Activated CD8-positive, alpha-beta T cell treated with anti-CD3 and anti-CD28 coated beads for 36 hours (primary cell): ENCODE results near the gene NFKB1. TPM values are rescaled to one million over a fixed set of nuclear protein-coding genes. Genes with fewer than 3 reads are reported as not detected.

Experiments used
- ATAC-seq: fragments of 200-7000 bp; cut with Tn5 transposase; one replicate; pipeline ENCODE4 v1.10.0; 2021; ENCODE audit warnings: mild to moderate bottlenecking, moderate library complexity
- CTCF ChIA-PET: fragments of 350-600 bp; sonication (Branson Sonifier 250); formaldehyde crosslinking; loops from one replicate; lab custom pipeline; 2021; ENCODE audit warnings: antibody characterized with exemption; lab: Charles Lee
- POLR2A ChIA-PET: fragments of 350-600 bp; sonication (Branson Sonifier 250); formaldehyde crosslinking; loops from one replicate; lab custom pipeline; 2021; ENCODE audit warnings: antibody characterized with exemption; lab: Charles Lee
- DNase-seq: peaks from one replicate; pipeline ENCODE4 v3.0.0-alpha.2; 2020
- H3K27ac Mint-ChIP-seq: one replicate; pipeline ENCODE4 v1.8.0; 2021; ENCODE audit warnings: mild to moderate bottlenecking, mixed read lengths
- H3K27me3 Mint-ChIP-seq: one replicate; pipeline ENCODE4 v1.8.0; 2021; ENCODE audit warnings: mixed read lengths
- H3K36me3 Mint-ChIP-seq: one replicate; pipeline ENCODE4 v1.8.0; 2021; ENCODE audit warnings: low read depth, mixed read lengths
- H3K4me1 Mint-ChIP-seq: one replicate; pipeline ENCODE4 v1.8.0; 2021; ENCODE audit warnings: low read depth, mixed read lengths
- H3K4me3 Mint-ChIP-seq: one replicate; pipeline ENCODE4 v1.8.0; 2021; ENCODE audit warnings: mild to moderate bottlenecking, moderate library complexity, mixed read lengths
- H3K9me3 Mint-ChIP-seq: one replicate; pipeline ENCODE4 v1.8.0; 2021; ENCODE audit warnings: mixed read lengths
- CTCF ChIP-seq: fragments of 200-600 bp; IDR thresholded peaks from one replicate; pipeline ENCODE4 v1.8.0; 2022; ENCODE audit warnings: antibody characterized with exemption, mild to moderate bottlenecking
- intact Hi-C: fragments of 100-400 bp; cut with micrococcal nuclease; formaldehyde crosslinking; loops from one replicate; pipeline ENCODE4 v1.10.0; 2022
- total RNA-seq, 2 experiments: library from RNA; stranded (reverse); gene quantifications; one replicate each; pipeline ENCODE4 v1.2.3, GENCODE V29; 2021

The NFKB1 gene
- total RNA-seq, 2 experiments from 2014 or later: 224 to 230 TPM

GRCh38 chr4:102494603-102495002 is 6.6 kb upstream of the NFKB1 start:
- Mint-ChIP-seq H3K27me3 (no peaks in the 10 kb centered on the region), H3K4me1 (peaks cover 19% of the 10 kb centered on the region), H3K27ac (no peak overlapping the region), H3K4me3 (no peak overlapping the region), H3K36me3 (no peaks in the 10 kb centered on the region), H3K9me3 (peaks cover 6% of the 10 kb centered on the region)
- DNase-seq: no peak
- no peak for TF ChIP-seq CTCF
- ChIA-PET POLR2A (interaction anchor here (1.0 kb wide), 1 partner anchor 22 kb away, joined by 3 read pairs; no protein-coding TSS in a partner anchor), CTCF (no interaction called here)
- intact Hi-C loops: no loop called here
- ATAC-seq: peak; percentile 37

- CTCF ChIA-PET: no interaction called here
- H3K4me1 Mint-ChIP-seq: peaks cover 16% of the 10 kb centered on the region
- TF ChIP-seq CTCF: no peak
- H3K36me3 Mint-ChIP-seq: peaks cover 13% of the 10 kb centered on the region
- intact Hi-C loops: no loop called here
- ATAC-seq: no peak
- POLR2A ChIA-PET: interaction anchor here (1.0 kb wide), 1 partner anchor 32 kb away, joined by 3 read pairs; no protein-coding TSS in a partner anchor
- no peak for DNase-seq
- H3K9me3 Mint-ChIP-seq: peaks cover 6% of the 10 kb centered on the region
- H3K4me3 Mint-ChIP-seq: no peak overlapping the region
- H3K27me3 Mint-ChIP-seq: no peaks in the 10 kb centered on the region
- no peak overlapping the region for H3K27ac Mint-ChIP-seq
Observed at GRCh38 chr4:102497986-102498385, 3.2 kb upstream of the NFKB1 start.

GRCh38 chr4:102500352-102500695 is 835 bp upstream of the NFKB1 start:
- Mint-ChIP-seq H3K9me3 (peaks cover 6% of the 10 kb centered on the region), H3K36me3 (peaks cover 32% of the 10 kb centered on the region), H3K27me3 (no peaks in the 10 kb centered on the region), H3K27ac (peak overlapping the region; percentile 92), H3K4me3 (peak overlapping the region; percentile 72), H3K4me1 (peaks cover 9% of the 10 kb centered on the region)
- peak; percentile 58 for DNase-seq
- ATAC-seq: peak; percentile 51
- ChIA-PET CTCF (interaction anchor here (0.6 to 1.5 kb wide), 14 partner anchors 8 to 363 kb away, joined by 3 to 10 read pairs (median 4); partner anchors contain the start of gene SLC39A8), POLR2A (interaction anchor here (0.6 to 3.7 kb wide), 13 partner anchors 8 to 327 kb away, joined by 3 to 20 read pairs (median 5); partner anchors contain the start of gene UBE2D3)
- intact Hi-C loops: loop anchor here (5.0 kb wide), 4 partner anchors 37 to 327 kb away; partner anchors contain the start of gene UBE2D3
- no peak for TF ChIP-seq CTCF

- ATAC-seq (no peak), DNase-seq (no peak)
- H3K27me3 Mint-ChIP-seq: no peaks in the 10 kb centered on the region
- no peak for TF ChIP-seq CTCF
- peaks cover 16% of the 10 kb centered on the region for H3K4me1 Mint-ChIP-seq
- CTCF ChIA-PET: interaction anchor here (2.0 kb wide), 1 partner anchor 18 kb away, joined by 7 read pairs; no protein-coding TSS in a partner anchor
- H3K36me3 Mint-ChIP-seq: peaks cover 33% of the 10 kb centered on the region
- H3K9me3 Mint-ChIP-seq: peaks cover 6% of the 10 kb centered on the region
- peak overlapping the region; percentile 72 for H3K4me3 Mint-ChIP-seq
- intact Hi-C loops: loop anchor here (5.0 kb wide), 4 partner anchors 36 to 326 kb away; partner anchors contain the start of gene UBE2D3
- H3K27ac Mint-ChIP-seq: peak overlapping the region; percentile 93
- POLR2A ChIA-PET: interaction anchor here (0.9 to 3.7 kb wide), 11 partner anchors 10 to 326 kb away, joined by 3 to 20 read pairs (median 7); partner anchors contain the start of gene UBE2D3
Observed at GRCh38 chr4:102501447-102501696, 213 bp downstream of the NFKB1 start.

- intact Hi-C loops: loop anchor here (5.0 kb wide), 4 partner anchors 35 to 325 kb away; partner anchors contain the start of gene UBE2D3
- CTCF ChIA-PET: interaction anchor here (1.1 to 2.0 kb wide), 3 partner anchors 17 to 97 kb away, joined by 3 to 7 read pairs (median 3); no protein-coding TSS in a partner anchor
- Mint-ChIP-seq H3K4me1 (peaks cover 22% of the 10 kb centered on the region), H3K27ac (peak overlapping the region; percentile 92), H3K36me3 (peaks cover 38% of the 10 kb centered on the region), H3K9me3 (peaks cover 6% of the 10 kb centered on the region), H3K27me3 (no peaks in the 10 kb centered on the region), H3K4me3 (peak overlapping the region; percentile 93)
- POLR2A ChIA-PET: interaction anchor here (0.8 to 3.7 kb wide), 8 partner anchors 9 to 575 kb away, joined by 3 to 20 read pairs (median 8); partner anchors contain the start of gene UBE2D3
- DNase-seq (no peak), ATAC-seq (no peak)
- no peak for TF ChIP-seq CTCF
Observed at GRCh38 chr4:102502543-102502818, 1.3 kb downstream of the NFKB1 start.
